CD4-positive, alpha-beta T cell (primary cell): ENCODE data around the gene LRRIQ1. TPM values are rescaled to one million over a fixed set of nuclear protein-coding genes. Genes with fewer than 3 reads are reported as not detected.

Experiments
- ATAC-seq: fragments of 200-7000 bp; cut with Tn5 transposase; one replicate; pipeline ENCODE4 v1.10.0; 2022; ENCODE audit warnings: mild to moderate bottlenecking; ENCODE audit not compliant: poor library complexity
- CTCF ChIA-PET: fragments of 350-600 bp; sonication (Branson Sonifier 250); formaldehyde crosslinking; loops from one replicate; lab custom pipeline; 2021; ENCODE audit warnings: antibody characterized with exemption, inconsistent platforms; lab: Charles Lee
- POLR2A ChIA-PET: fragments of 350-600 bp; sonication (Branson Sonifier 250); formaldehyde crosslinking; loops from one replicate; lab custom pipeline; 2021; ENCODE audit warnings: antibody characterized with exemption, inconsistent platforms; lab: Charles Lee
- DNase-seq, 14 experiments: peaks; one replicate each; pipeline ENCODE4 v3.0.0-alpha.2; 2013 to 2020; ENCODE audit warnings: mixed read lengths in 2 of 14
- H3K27ac ChIP-seq, 2 donors: one replicate each; pipeline versions ENCODE4 v1.5.1 to v1.7.0; 2013; ENCODE audit warnings: low read length in 2 of 2, low read depth in 1 of 2, mild to moderate bottlenecking in 1 of 2
- H3K27me3 ChIP-seq, 2 experiments: 1 replicate in 1 of 2; 2 replicates in 1 of 2; pipeline versions ENCODE4 v1.6.1 to v1.7.0; 2013; ENCODE audit warnings: low read length in 2 of 2, control low read depth in 1 of 2, mild to moderate bottlenecking in 1 of 2, moderate library complexity in 1 of 2; ENCODE audit not compliant: insufficient read depth in 2 of 2, control insufficient read depth in 1 of 2
- H3K36me3 ChIP-seq: one replicate; pipeline ENCODE4 v1.6.1; 2013; ENCODE audit warnings: low read length, control low read depth; ENCODE audit not compliant: insufficient read depth
- H3K4me1 ChIP-seq: one replicate; pipeline ENCODE4 v1.6.1; 2013; ENCODE audit warnings: low read length, control low read depth; ENCODE audit not compliant: insufficient read depth
- H3K4me3 ChIP-seq: one replicate; pipeline ENCODE4 v1.5.1; 2013; ENCODE audit warnings: mild to moderate bottlenecking, low read length, moderate library complexity
- H3K9me3 ChIP-seq, 2 experiments: 1 replicate in 1 of 2; 2 replicates in 1 of 2; pipeline versions ENCODE4 v1.6.1 to v1.7.0; 2013; ENCODE audit warnings: low read length in 2 of 2, mild to moderate bottlenecking in 2 of 2, control low read depth in 1 of 2, moderate library complexity in 1 of 2; ENCODE audit not compliant: control insufficient read depth in 1 of 2, insufficient read depth in 1 of 2
- H3K27ac Mint-ChIP-seq: one replicate; pipeline ENCODE4 v1.8.0; 2020; ENCODE audit warnings: mixed read lengths
- H3K27me3 Mint-ChIP-seq: one replicate; pipeline ENCODE4 v1.8.0; 2021; ENCODE audit warnings: mixed read lengths
- H3K36me3 Mint-ChIP-seq: one replicate; pipeline ENCODE4 v1.8.0; 2021; ENCODE audit warnings: low read depth, mixed read lengths
- H3K4me1 Mint-ChIP-seq: one replicate; pipeline ENCODE4 v1.8.0; 2021; ENCODE audit warnings: low read depth, mixed read lengths
- H3K4me3 Mint-ChIP-seq: one replicate; pipeline ENCODE4 v1.8.0; 2020; ENCODE audit warnings: mild to moderate bottlenecking, mixed read lengths
- H3K9me3 Mint-ChIP-seq: one replicate; pipeline ENCODE4 v1.8.0; 2020; ENCODE audit warnings: mixed read lengths
- CTCF ChIP-seq: fragments of 200-600 bp; IDR thresholded peaks from one replicate; pipeline ENCODE4 v1.8.0; 2022; ENCODE audit warnings: antibody characterized with exemption, mild to moderate bottlenecking
- intact Hi-C, 2 experiments: fragments of 100-400 bp; cut with DNase I in 1 of 2; cut with micrococcal nuclease in 1 of 2; formaldehyde crosslinking; loops; one replicate each; pipeline versions ENCODE4 v1.15.1 to v1.9.0; 2023 to 2025; cut with DNase I, micrococcal nuclease
- total RNA-seq, 174 experiments: library from RNA in 2 of 174; stranded (reverse) in 2 of 174; gene quantifications; one replicate each; pipeline ENCODE4 v1.2.3 and lab custom pipeline; 2021 to 2026

Gene LRRIQ1
- total RNA-seq, 2 experiments from 2014 or later = not detected

- Histone ChIP-seq H3K9me3 (no peaks in the 10 kb centered on the region), H3K4me1 (peaks cover 4% of the 10 kb centered on the region), H3K27me3 (no peaks in the 10 kb centered on the region), H3K4me3 (no peak overlapping the region), H3K27ac (no peak overlapping the region), H3K36me3 (no peaks in the 10 kb centered on the region)
- ChIA-PET POLR2A (no interaction called here), CTCF (no interaction called here)
- no peak overlapping the region for H3K27ac Mint-ChIP-seq
- H3K9me3 Mint-ChIP-seq = no peaks in the 10 kb centered on the region
- no peak overlapping the region for H3K4me3 Mint-ChIP-seq
- TF ChIP-seq CTCF = no peak
- ATAC-seq = no peak
- no peaks in the 10 kb centered on the region for H3K4me1 Mint-ChIP-seq
- intact Hi-C loops = no loop called here
- no peaks in the 10 kb centered on the region for H3K36me3 Mint-ChIP-seq
- no peak for DNase-seq
- peaks cover 24% of the 10 kb centered on the region for H3K27me3 Mint-ChIP-seq
These were observed 582 bp downstream of the LRRIQ1 start for GRCh38 chr12:85036733-85037132.

- no peak for TF ChIP-seq CTCF
- Histone ChIP-seq H3K27me3 (no peaks in the 10 kb centered on the region), H3K27ac (no peak overlapping the region), H3K4me1 (peaks cover 1% of the 10 kb centered on the region), H3K4me3 (no peak overlapping the region), H3K9me3 (no peaks in the 10 kb centered on the region), H3K36me3 (no peaks in the 10 kb centered on the region)
- intact Hi-C loops = no loop called here
- Mint-ChIP-seq H3K27ac (no peak overlapping the region), H3K9me3 (no peaks in the 10 kb centered on the region), H3K36me3 (no peaks in the 10 kb centered on the region), H3K4me3 (no peak overlapping the region), H3K27me3 (peaks cover 9% of the 10 kb centered on the region), H3K4me1 (no peaks in the 10 kb centered on the region)
- no peak for ATAC-seq
- CTCF ChIA-PET = no interaction called here
- no peak for DNase-seq
- POLR2A ChIA-PET = no interaction called here
These were observed 5.2 kb downstream of the LRRIQ1 start for GRCh38 chr12:85041395-85041794.

GRCh38 chr12:85043829-85044228, 7.7 kb downstream of the LRRIQ1 start:
- CTCF ChIA-PET = no interaction called here
- H3K4me1 ChIP-seq = no peaks in the 10 kb centered on the region

More at GRCh38 chr12:85043829-85044228, 7.7 kb downstream of the LRRIQ1 start:
- H3K27ac Mint-ChIP-seq = no peak overlapping the region
- Histone ChIP-seq H3K36me3 (no peaks in the 10 kb centered on the region), H3K27ac (no peak overlapping the region), H3K27me3 (no peaks in the 10 kb centered on the region), H3K9me3 (no peaks in the 10 kb centered on the region), H3K4me3 (no peak overlapping the region)
- no peaks in the 10 kb centered on the region for H3K4me1 Mint-ChIP-seq
- ATAC-seq = no peak
- intact Hi-C loops = no loop called here
- POLR2A ChIA-PET = no interaction called here
- H3K9me3 Mint-ChIP-seq = no peaks in the 10 kb centered on the region
- DNase-seq = no peak
- no peak overlapping the region for H3K4me3 Mint-ChIP-seq
- TF ChIP-seq CTCF = no peak
- no peaks in the 10 kb centered on the region for H3K36me3 Mint-ChIP-seq
- peaks cover 8% of the 10 kb centered on the region for H3K27me3 Mint-ChIP-seq
